ENCODE data around the gene CAPN1. TPM values are rescaled to one million over a fixed set of nuclear protein-coding genes. Genes with fewer than 3 reads are reported as not detected.

The CAPN1 gene
- total RNA-seq, 1 donor from 2014 or later: 598 TPM

DNA sequence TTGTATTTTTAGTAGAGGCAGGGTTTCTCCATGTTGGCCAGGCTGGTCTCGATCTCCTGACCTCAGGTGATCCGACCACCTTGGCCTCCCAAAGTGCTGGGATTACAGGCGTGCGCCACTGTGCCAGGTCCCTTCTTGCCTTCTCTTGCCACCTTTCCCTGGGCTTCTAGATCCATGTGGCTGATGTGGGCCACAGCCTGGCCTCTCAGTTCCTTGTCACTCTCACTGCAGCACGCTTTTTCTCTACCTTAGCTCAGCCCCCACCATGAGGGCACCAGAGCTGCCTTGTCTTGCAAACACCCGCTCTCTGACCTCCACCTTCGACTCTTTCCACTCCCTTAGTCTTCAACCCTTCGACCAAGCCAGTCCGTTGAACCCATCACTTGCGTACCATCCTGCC lies 7.5 kb downstream of the CAPN1 start:
- no peak for DNase-seq (ENCODE audit: low spot score)

DNA sequence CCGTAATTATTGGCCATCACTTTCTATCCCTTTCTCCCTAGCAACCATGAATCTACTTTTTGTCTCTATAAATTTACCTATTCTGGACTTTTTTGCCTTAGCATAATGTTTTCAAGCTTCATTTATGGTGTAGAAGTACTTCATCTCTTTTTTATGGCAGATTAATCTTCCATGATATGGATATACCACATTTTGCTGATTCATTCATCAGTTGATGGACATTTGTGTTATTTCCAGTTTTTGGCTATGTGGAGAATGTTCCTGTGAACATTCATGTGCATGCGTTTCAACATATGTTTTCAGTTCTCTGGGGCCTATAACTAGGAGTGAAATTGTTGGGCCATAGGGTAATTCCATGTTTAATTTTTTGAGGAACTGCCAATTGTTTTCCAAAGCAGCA lies 12.8 kb downstream of the CAPN1 start:
- no peak for DNase-seq (ENCODE audit: low spot score)

- no peak for DNase-seq (ENCODE audit: low spot score)
Observed at GRCh38 chr11:65204143-65204542, 22.4 kb downstream of the CAPN1 start.

DNA sequence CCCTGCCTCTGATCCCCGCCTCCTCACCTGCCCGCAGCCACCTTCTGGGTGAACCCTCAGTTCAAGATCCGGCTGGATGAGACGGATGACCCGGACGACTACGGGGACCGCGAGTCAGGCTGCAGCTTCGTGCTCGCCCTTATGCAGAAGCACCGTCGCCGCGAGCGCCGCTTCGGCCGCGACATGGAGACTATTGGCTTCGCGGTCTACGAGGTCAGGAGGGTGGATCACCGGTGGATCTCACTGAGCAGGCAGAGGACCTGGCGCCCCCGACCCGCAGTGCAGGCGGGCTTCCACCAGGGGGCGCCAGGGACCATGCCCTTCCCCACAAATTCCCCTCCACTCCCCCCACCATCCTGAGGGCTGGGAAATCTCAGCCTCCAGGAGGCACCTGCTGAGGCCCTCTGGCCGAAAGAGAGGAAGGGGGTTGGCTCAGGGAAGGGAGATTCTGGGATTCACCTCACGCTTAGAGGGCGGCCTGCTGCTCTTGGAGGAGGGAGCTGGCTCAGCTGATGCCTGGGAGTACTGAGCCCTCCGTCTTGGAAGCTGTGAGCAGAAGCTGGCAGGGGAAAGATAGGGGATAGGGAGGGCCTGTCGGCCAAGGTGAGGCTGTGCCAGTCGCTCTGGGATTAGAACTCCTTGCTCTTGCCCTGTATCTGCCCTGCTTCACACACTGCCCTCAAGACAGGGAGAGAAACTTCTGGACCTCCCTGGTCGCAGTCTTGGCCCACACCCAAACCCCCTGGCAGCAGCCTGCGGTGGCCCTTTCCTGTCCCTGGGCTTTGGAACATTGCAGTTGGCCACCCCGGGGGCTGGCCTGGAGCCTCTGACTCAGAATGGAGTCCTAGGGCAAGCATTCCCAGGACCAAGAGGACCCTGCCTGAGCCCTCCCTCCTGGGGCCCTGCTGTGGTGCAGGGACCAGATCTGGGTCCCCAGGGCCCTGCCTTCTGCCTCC lies 23.2 kb downstream of the CAPN1 start:
- no peak for DNase-seq (ENCODE audit: low spot score)

- DNase-seq (ENCODE audit: low spot score): no peak
Observed at GRCh38 chr11:65205602-65205967, 23.9 kb downstream of the CAPN1 start.

DNA sequence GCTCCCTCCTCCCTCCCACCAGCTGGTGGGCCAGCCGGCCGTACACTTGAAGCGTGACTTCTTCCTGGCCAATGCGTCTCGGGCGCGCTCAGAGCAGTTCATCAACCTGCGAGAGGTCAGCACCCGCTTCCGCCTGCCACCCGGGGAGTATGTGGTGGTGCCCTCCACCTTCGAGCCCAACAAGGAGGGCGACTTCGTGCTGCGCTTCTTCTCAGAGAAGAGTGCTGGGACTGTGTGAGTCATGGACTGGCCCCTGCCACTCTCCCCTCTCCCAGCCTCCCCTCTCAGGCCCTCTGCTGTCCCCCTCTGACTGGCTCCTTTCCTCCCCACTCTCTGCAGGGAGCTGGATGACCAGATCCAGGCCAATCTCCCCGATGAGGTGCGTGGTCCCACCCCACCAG lies 24.7 kb downstream of the CAPN1 start:
- DNase-seq (ENCODE audit: low spot score): no peak

GRCh38 chr11:65206901-65207300 lies 25.2 kb downstream of the CAPN1 start:
- DNase-seq (ENCODE audit: low spot score): peak; percentile 10

- no peak for DNase-seq (ENCODE audit: low spot score)
Observed at GRCh38 chr11:65207918-65208784, 26.4 kb downstream of the CAPN1 start.

DNA sequence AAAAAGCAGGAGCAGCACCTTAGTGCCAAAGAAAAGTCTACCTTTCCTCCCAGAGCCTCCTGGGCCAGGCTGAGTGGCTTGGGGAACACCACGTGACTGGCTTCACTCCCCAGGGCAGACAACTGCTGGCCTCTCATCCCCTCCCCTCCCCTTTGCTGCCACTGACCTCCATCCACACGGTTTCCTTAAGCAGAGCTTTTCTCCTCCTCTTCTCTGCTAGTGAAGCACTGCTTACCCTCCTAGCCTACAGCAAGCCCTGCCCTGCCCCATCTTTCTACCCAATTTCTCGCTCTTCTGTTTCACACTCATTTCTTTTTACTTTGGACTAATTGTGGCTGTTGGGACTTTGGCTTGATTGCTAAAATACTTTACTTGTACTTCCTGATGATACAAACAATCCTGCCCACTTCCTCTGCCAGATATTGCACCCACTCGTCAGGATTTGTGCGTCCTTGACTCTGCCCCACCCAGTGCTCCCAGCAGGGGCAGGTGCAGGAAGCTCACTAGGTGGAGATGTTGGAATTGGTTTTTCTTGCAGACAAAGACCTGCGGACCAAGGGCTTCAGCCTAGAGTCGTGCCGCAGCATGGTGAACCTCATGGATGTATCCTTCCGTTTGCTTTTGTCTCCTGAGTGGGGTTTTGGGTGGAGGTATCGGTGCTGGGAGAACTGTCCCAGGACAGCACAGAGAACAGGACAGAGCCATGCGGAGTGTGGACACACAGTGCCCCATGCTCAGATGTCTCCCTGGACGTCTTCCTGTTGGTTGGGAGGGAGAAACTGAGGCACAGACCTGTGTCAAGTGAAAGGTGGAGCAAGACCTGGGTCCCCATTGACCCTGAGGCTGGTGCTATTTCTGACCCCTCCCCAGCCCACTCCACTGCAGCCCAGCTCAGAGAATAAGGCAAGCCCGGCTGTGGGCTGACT lies 27.3 kb downstream of the CAPN1 start:
- no peak for DNase-seq (ENCODE audit: low spot score)

DNA sequence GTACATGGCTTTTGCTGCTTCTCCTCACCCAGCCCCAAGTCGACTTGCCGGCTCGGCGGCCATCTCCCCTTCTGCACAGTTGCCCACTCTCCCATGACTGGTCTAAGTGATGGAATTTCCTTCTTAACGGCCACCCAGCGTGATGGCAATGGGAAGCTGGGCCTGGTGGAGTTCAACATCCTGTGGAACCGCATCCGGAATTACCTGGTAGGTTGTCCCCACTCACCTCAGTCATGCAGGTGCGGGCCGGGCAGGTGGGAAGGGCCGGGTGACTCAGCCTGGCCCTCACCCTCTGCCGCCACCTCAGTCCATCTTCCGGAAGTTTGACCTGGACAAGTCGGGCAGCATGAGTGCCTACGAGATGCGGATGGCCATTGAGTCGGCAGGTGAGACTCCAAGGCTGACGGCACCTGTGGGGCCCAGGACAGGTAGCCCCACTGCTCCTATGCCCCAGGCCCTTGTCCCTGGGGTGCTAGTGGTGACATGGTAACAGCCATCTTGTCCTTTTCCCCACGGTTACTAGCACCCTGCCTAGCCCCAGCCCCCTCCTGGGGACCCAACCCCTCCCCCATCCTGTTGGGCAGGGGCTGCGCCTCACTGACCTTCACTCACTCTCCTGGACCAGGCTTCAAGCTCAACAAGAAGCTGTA lies 28.1 kb downstream of the CAPN1 start:
- DNase-seq (ENCODE audit: low spot score): no peak

DNA sequence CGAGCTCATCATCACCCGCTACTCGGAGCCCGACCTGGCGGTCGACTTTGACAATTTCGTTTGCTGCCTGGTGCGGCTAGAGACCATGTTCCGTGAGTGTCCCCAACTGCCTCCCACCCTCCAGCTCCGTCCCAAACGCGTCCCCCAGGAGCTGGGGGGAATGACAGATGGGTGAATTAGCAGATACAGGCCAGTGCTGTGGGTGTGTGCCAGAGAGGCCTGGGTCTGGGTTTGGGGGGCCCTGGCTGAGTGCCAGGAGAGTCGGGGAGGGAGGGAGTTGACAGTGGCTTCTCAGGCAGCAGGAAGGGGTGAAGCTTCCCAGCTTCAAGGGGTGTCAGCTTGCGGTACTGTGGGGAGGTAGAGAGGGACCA lies 28.6 kb downstream of the CAPN1 start:
- no peak for DNase-seq (ENCODE audit: low spot score)

- DNase-seq (ENCODE audit: low spot score): no peak
Observed at GRCh38 chr11:65210748-65211147, 29.0 kb downstream of the CAPN1 start.

DNA sequence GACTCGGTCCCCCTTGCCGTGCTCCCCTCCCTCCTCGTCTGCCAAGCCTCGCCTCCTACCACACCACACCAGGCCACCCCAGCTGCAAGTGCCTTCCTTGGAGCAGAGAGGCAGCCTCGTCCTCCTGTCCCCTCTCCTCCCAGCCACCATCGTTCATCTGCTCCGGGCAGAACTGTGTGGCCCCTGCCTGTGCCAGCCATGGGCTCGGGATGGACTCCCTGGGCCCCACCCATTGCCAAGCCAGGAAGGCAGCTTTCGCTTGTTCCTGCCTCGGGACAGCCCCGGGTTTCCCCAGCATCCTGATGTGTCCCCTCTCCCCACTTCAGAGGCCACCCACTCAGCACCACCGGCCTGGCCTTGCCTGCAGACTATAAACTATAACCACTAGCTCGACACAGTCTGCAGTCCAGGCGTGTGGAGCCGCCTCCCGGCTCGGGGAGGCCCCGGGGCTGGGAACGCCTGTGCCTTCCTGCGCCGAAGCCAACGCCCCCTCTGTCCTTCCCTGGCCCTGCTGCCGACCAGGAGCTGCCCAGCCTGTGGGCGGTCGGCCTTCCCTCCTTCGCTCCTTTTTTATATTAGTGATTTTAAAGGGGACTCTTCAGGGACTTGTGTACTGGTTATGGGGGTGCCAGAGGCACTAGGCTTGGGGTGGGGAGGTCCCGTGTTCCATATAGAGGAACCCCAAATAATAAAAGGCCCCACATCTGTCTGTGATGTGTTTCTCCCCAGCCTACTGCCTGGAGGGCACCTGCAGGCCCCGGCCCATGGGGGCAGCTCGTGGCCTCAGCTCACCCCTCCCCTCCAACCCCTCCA lies 29.8 kb downstream of the CAPN1 start:
- DNase-seq (ENCODE audit: low spot score): no peak

GRCh38 chr11:65212226-65212801 lies 30.6 kb downstream of the CAPN1 start:
- DNase-seq (ENCODE audit: low spot score): no peak

DNA sequence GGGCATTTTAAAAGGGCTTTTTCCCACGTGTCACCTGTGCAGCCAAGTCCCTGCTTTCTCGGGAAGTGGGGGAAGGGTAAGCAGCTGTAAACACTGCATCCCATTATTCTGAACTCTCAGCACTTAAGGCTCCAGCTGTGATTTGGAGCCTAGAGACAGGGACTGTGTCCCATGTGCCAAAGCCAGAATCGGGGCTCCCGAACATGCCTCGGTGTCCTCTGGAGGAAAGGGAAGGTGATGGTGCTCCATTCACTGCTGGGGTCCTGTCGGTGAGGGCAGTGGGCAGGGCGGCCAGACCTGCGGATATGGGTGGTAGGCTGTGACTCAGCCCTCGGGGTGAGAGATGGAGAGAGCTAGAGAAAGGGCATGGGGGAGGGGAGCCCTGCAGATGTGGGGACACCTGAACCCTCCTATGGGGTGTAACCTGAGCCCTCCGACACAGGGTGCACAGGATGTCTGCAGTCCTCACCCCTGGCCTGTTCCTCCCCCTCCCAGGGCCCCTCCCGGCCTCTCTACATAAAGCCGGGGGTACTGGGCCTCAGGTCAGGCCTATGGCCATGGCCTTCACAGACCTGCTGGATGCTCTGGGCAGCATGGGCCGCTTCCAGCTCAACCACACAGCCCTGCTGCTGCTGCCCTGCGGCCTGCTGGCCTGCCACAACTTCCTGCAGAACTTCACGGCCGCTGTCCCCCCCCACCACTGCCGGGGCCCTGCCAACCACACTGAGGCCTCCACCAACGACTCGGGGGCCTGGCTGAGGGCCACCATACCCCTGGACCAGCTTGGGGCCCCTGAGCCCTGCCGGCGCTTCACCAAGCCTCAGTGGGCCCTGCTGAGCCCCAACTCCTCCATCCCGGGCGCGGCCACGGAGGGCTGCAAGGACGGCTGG lies 31.8 kb downstream of the CAPN1 start:
- DNase-seq (ENCODE audit: low spot score): no peak

DNA sequence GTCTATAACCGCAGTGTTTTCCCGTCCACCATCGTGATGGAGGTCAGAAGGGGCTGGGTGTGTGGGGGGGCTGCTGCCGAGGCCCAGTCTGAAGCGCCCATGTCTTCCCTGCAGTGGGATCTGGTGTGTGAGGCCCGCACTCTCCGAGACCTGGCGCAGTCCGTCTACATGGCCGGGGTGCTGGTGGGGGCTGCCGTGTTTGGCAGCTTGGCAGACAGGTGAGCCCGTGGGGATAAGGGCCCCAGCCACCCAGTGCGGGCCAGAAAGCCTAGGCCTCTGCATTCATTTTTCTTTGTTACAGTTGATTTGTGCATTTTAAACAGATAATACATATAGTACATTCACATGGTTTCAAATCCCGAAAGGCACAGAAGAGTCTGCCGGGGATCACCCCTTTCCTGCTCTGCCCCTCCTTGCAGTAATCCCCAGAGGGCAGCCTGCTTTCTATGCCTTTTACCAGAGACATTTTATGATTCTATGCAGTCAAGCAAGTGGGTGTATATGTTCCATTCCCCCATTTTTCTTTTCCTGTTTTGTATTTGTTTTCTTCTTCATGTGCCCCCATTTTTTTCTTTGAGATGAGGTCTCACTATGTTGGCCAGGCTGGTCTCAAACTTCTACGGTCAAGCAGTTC lies 32.6 kb downstream of the CAPN1 start:
- DNase-seq (ENCODE audit: low spot score): no peak

DNA sequence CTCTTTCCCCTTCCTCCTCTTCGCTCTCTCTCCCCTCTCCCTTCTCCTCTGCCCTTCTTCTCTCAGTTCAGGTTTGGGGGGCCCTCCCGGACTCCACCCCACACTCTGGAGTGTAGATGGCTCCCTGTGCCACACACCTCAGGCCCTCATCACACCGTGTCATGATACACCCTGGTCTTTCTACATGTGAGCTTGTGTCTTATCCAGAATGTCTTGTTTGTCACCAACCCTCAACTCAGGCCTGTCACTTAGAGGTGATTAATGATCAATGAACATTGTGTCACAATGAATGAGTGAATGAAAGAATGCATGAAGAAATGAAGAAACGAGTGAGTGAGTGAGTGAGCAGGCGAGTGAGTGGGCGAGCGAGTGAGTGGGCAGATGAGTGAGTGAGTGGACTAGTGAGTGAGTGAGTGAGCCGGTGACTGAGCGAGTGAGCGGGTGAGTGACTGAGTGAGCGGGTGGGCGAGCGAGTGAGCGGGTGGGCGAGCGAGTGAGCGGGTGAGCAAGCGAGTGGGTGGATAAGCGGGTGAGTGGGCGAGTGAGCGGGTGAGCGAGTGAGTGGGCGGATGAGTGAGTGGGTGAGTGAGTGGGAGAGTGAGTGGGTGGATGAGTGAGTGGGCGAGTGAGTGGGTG lies 33.8 kb downstream of the CAPN1 start:
- no peak for DNase-seq (ENCODE audit: low spot score)

GRCh38 chr11:65216830-65217229 lies 35.1 kb downstream of the CAPN1 start:
- DNase-seq (ENCODE audit: low spot score): no peak

All from ureter (tissue), 1 donor.